PFSK-1 (cell line): ENCODE measurements around the gene PCDHA8.

Experiments
- FOXP2 ChIP-seq: optimal IDR thresholded peaks from 2 replicates; pipeline ENCODE3; 2011; ENCODE audit warnings: borderline replicate concordance, control low read depth, inconsistent platforms; ENCODE audit not compliant: insufficient read depth; ENCODE audit errors: extremely low read length, extremely low read depth
- TAF1 ChIP-seq: IDR thresholded peaks from 2 replicates; pipeline ENCODE4 v1.6.1; 2012; ENCODE audit warnings: low read length, control low read depth, borderline replicate concordance; ENCODE audit not compliant: insufficient read depth

- no peak for TF ChIP-seq TAF1
- no peak for TF ChIP-seq FOXP2
These were observed 2.1 kb downstream of the PCDHA8 start for GRCh38 chr5:140842798-140843733.
